ENCODE measurements around the gene PAQR9.

Gene PAQR9

GRCh38 chr3:142925140-142925539 is 38.3 kb downstream of the PAQR9 start:
- TF ChIP-seq, protein P1, sequence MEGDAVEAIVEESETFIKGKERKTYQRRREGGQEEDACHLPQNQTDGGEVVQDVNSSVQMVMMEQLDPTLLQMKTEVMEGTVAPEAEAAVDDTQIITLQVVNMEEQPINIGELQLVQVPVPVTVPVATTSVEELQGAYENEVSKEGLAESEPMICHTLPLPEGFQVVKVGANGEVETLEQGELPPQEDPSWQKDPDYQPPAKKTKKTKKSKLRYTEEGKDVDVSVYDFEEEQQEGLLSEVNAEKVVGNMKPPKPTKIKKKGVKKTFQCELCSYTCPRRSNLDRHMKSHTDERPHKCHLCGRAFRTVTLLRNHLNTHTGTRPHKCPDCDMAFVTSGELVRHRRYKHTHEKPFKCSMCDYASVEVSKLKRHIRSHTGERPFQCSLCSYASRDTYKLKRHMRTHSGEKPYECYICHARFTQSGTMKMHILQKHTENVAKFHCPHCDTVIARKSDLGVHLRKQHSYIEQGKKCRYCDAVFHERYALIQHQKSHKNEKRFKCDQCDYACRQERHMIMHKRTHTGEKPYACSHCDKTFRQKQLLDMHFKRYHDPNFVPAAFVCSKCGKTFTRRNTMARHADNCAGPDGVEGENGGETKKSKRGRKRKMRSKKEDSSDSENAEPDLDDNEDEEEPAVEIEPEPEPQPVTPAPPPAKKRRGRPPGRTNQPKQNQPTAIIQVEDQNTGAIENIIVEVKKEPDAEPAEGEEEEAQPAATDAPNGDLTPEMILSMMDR (IDR thresholded peaks at IDR 0.05; ENCODE audit: low read depth, low read length) = no peak
- TF ChIP-seq MYC (IDR thresholded peaks at IDR 0.05; ENCODE audit: low read depth, low read length) (no peak), POLR2A (IDR thresholded peaks at IDR 0.05; ENCODE audit: extremely low read depth, insufficient read length) (no peak), MAX (IDR thresholded peaks at IDR 0.05; ENCODE audit: low read depth, low read length) (no peak)

DNA sequence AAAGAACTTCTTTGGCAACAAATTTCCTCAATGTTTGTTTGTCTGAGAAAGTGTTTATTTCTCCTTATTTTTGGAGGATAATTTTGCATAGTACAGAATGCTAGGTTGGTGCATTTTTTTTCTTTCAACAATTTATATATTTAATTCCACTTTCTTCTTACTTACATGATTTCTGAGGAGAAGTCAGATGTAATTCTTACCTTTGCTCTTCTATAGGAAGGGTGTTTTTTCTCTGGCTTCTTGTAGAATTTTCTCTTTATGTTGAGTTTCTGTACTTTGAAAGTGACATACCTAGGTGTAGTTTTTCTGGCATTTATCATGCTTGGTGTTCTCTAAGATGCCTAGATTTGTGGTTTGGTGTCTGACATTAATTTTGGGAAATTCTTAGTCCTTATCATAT is 39.8 kb downstream of the PAQR9 start:
- no peak overlapping the region for H3K4me3 ChIP-seq (ENCODE audit: low read depth, low read length)
- TF ChIP-seq MAX (IDR thresholded peaks at IDR 0.05; ENCODE audit: low read depth, low read length) = no peak
- TF ChIP-seq MYC (IDR thresholded peaks at IDR 0.05; ENCODE audit: low read depth, low read length) = no peak
- TF ChIP-seq, protein P1 (IDR thresholded peaks at IDR 0.05; ENCODE audit: low read depth, low read length) = no peak
- TF ChIP-seq POLR2A (IDR thresholded peaks at IDR 0.05; ENCODE audit: extremely low read depth, insufficient read length) = no peak

More at GRCh38 chr3:142925140-142925539, 38.3 kb downstream of the PAQR9 start:
- no peak overlapping the region for H3K4me3 ChIP-seq (ENCODE audit: low read depth, low read length)
- DNase-seq (ENCODE audit: low read depth) = no peak

DNA sequence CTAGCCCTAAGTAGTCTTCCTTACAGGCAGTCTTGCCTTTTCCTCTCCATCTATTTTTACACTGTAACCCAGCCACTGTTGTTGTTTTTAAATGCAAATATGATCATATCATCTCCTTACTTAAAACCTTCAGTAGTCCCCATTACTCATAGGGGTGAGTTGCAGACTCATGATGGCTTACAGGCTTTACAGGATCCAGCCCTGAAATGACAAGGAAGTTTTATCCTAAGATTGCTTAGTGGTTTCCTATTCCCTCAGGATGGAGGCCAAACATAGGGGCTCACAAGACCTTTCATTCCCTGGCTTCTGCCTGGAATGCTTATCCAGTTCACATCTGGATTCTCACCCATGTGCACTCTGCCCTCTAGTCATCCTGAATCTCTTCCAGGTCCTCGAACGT is 46.9 kb downstream of the PAQR9 start:
- TF ChIP-seq, protein P1 (IDR thresholded peaks at IDR 0.05; ENCODE audit: low read depth, low read length) = no peak
- TF ChIP-seq MYC (IDR thresholded peaks at IDR 0.05; ENCODE audit: low read depth, low read length) (no peak), POLR2A (IDR thresholded peaks at IDR 0.05; ENCODE audit: extremely low read depth, insufficient read length) (no peak), MAX (IDR thresholded peaks at IDR 0.05; ENCODE audit: low read depth, low read length) (no peak)
- H3K4me3 ChIP-seq (ENCODE audit: low read depth, low read length) = no peak overlapping the region

More for the DNA sequence above, 39.8 kb downstream of the PAQR9 start:
- no peak for DNase-seq (ENCODE audit: low read depth)

GRCh38 chr3:142915636-142916035 is 47.8 kb downstream of the PAQR9 start:
- DNase-seq (ENCODE audit: low read depth) = no peak
- TF ChIP-seq, protein P1 (IDR thresholded peaks at IDR 0.05; ENCODE audit: low read depth, low read length) = no peak
- TF ChIP-seq MAX (IDR thresholded peaks at IDR 0.05; ENCODE audit: low read depth, low read length) (no peak), MYC (IDR thresholded peaks at IDR 0.05; ENCODE audit: low read depth, low read length) (no peak), POLR2A (IDR thresholded peaks at IDR 0.05; ENCODE audit: extremely low read depth, insufficient read length) (no peak)
- no peak overlapping the region for H3K4me3 ChIP-seq (ENCODE audit: low read depth, low read length)

More for the DNA sequence above, 46.9 kb downstream of the PAQR9 start:
- no peak for DNase-seq (ENCODE audit: low read depth)

GRCh38 chr3:142914286-142914811 is 49.1 kb downstream of the PAQR9 start:
- TF ChIP-seq, protein P1 (IDR thresholded peaks at IDR 0.05; ENCODE audit: low read depth, low read length) = no peak
- TF ChIP-seq MYC (IDR thresholded peaks at IDR 0.05; ENCODE audit: low read depth, low read length) = no peak
- no peak for DNase-seq (ENCODE audit: low read depth)
- H3K4me3 ChIP-seq (ENCODE audit: low read depth, low read length) = no peak overlapping the region

GRCh38 chr3:142913432-142913831 is 50.0 kb downstream of the PAQR9 start:
- DNase-seq (ENCODE audit: low read depth) = no peak
- no peak overlapping the region for H3K4me3 ChIP-seq (ENCODE audit: low read depth, low read length)
- TF ChIP-seq, protein P1 (IDR thresholded peaks at IDR 0.05; ENCODE audit: low read depth, low read length) = no peak
- TF ChIP-seq MAX (IDR thresholded peaks at IDR 0.05; ENCODE audit: low read depth, low read length) (no peak), POLR2A (IDR thresholded peaks at IDR 0.05; ENCODE audit: extremely low read depth, insufficient read length) (no peak)

Data from NB4 (cell line).